ENCODE results near the gene ATP11A. TPM values are rescaled to one million over a fixed set of nuclear protein-coding genes. Genes with fewer than 3 reads are reported as not detected.

The ATP11A gene
- total and polyA plus RNA-seq, 2 experiments from 2014 or later = 4.9 to 5.0 TPM

GRCh38 chr13:112716841-112717520 lies 27.1 kb downstream of the ATP11A start:
- DNase-seq = no peak
- no peaks in the 10 kb centered on the region for H3K36me3 ChIP-seq (ENCODE audit: low read depth)
- no peaks in the 10 kb centered on the region for H3F3A ChIP-seq (ENCODE audit: insufficient read depth)
- in situ Hi-C loops (cut with MboI) = no loop called here
- TF ChIP-seq EZH2 (IDR thresholded peaks at IDR 0.05; ENCODE audit: insufficient read depth, poor library complexity, severe bottlenecking) (no peak), EZH2phosphoT487 (IDR thresholded peaks at IDR 0.05; ENCODE audit: insufficient read depth, low read depth) (no peak)
- H3K9me3 ChIP-seq (ENCODE audit: low read depth) = no peaks in the 10 kb centered on the region
- H3K27me3 ChIP-seq (replicated peaks; ENCODE audit: insufficient read depth) = no peaks in the 10 kb centered on the region
- H3K4me3 ChIP-seq = no peak overlapping the region
- H3K9ac ChIP-seq = no peak overlapping the region
- no peak overlapping the region for H3K27ac ChIP-seq
- H2AFZ ChIP-seq = no peak overlapping the region
- no peaks in the 10 kb centered on the region for H4K20me1 ChIP-seq (ENCODE audit: insufficient read depth)
- H3K9me2 ChIP-seq (ENCODE audit: insufficient read depth) = no peaks in the 10 kb centered on the region
- H3K79me2 ChIP-seq (ENCODE audit: insufficient read depth) = no peaks in the 10 kb centered on the region
- H3K4me2 ChIP-seq (ENCODE audit: unreplicated experiment) = no peak overlapping the region
- peaks cover 4% of the 10 kb centered on the region; the same call in 1 of the 2 replicates for H3K4me1 ChIP-seq (ENCODE audit: insufficient read depth)
- 88% methylated on average over 14 of the region's 14 CpGs for whole genome bisulfite sequencing, 2 experiments (ENCODE audit: low coverage in 1 of 2, low lambda C conversion rate in 2 of 2, missing lambda C conversion rate in 2 of 2)

GRCh38 chr13:112718318-112718717 lies 28.5 kb downstream of the ATP11A start:
- in situ Hi-C loops (cut with MboI) = no loop called here
- peaks cover 5% of the 10 kb centered on the region; the same call in 1 of the 2 replicates for H3K4me1 ChIP-seq (ENCODE audit: insufficient read depth)

GRCh38 chr13:112719016-112719415 lies 29.2 kb downstream of the ATP11A start:
- Histone ChIP-seq H3K27ac (no peak overlapping the region), H3K36me3 (ENCODE audit: low read depth) (no peaks in the 10 kb centered on the region), H3K9me3 (ENCODE audit: low read depth) (no peaks in the 10 kb centered on the region), H3K4me3 (no peak overlapping the region), H3K9ac (no peak overlapping the region), H2AFZ (no peak overlapping the region), H4K20me1 (ENCODE audit: insufficient read depth) (no peaks in the 10 kb centered on the region), H3K4me2 (ENCODE audit: unreplicated experiment) (no peak overlapping the region), H3K9me2 (ENCODE audit: insufficient read depth) (no peaks in the 10 kb centered on the region), H3K79me2 (ENCODE audit: insufficient read depth) (no peaks in the 10 kb centered on the region), H3K4me1 (ENCODE audit: insufficient read depth) (peaks cover 5% of the 10 kb centered on the region; the same call in 1 of the 2 replicates), H3K27me3 (replicated peaks; ENCODE audit: insufficient read depth) (no peaks in the 10 kb centered on the region), H3F3A (ENCODE audit: insufficient read depth) (no peaks in the 10 kb centered on the region)
- in situ Hi-C loops (cut with MboI) = no loop called here
- 88 to 89% methylated on average over 11 of the region's 11 CpGs for WGBS, 2 experiments (ENCODE audit: low coverage in 1 of 2, low lambda C conversion rate in 2 of 2, missing lambda C conversion rate in 2 of 2)
- no peak for DNase-seq
- TF ChIP-seq EZH2 (IDR thresholded peaks at IDR 0.05; ENCODE audit: insufficient read depth, poor library complexity, severe bottlenecking) = no peak
- no peak for TF ChIP-seq EZH2phosphoT487 (IDR thresholded peaks at IDR 0.05; ENCODE audit: insufficient read depth, low read depth)

More at GRCh38 chr13:112718318-112718717, 28.5 kb downstream of the ATP11A start:
- no peaks in the 10 kb centered on the region for H3K9me2 ChIP-seq (ENCODE audit: insufficient read depth)
- no peaks in the 10 kb centered on the region for H3K9me3 ChIP-seq (ENCODE audit: low read depth)
- no peaks in the 10 kb centered on the region for H3K27me3 ChIP-seq (replicated peaks; ENCODE audit: insufficient read depth)
- H3K27ac ChIP-seq = no peak overlapping the region
- no peaks in the 10 kb centered on the region for H3K79me2 ChIP-seq (ENCODE audit: insufficient read depth)
- no peak for DNase-seq
- H3K4me2 ChIP-seq (ENCODE audit: unreplicated experiment) = no peak overlapping the region
- H3F3A ChIP-seq (ENCODE audit: insufficient read depth) = no peaks in the 10 kb centered on the region
- WGBS, 2 experiments (ENCODE audit: low coverage in 1 of 2, low lambda C conversion rate in 2 of 2, missing lambda C conversion rate in 2 of 2) = 76 to 82% methylated on average over 9 of the region's 9 CpGs
- H2AFZ ChIP-seq = no peak overlapping the region
- no peaks in the 10 kb centered on the region for H4K20me1 ChIP-seq (ENCODE audit: insufficient read depth)
- no peak for TF ChIP-seq EZH2 (IDR thresholded peaks at IDR 0.05; ENCODE audit: insufficient read depth, poor library complexity, severe bottlenecking)
- no peak overlapping the region for H3K9ac ChIP-seq
- no peaks in the 10 kb centered on the region for H3K36me3 ChIP-seq (ENCODE audit: low read depth)
- H3K4me3 ChIP-seq = no peak overlapping the region

- Histone ChIP-seq H3K79me2 (ENCODE audit: insufficient read depth) (no peaks in the 10 kb centered on the region), H3K27ac (no peak overlapping the region), H3K4me1 (ENCODE audit: insufficient read depth) (peaks cover 5% of the 10 kb centered on the region; the same call in 1 of the 2 replicates), H3K36me3 (ENCODE audit: low read depth) (no peaks in the 10 kb centered on the region), H3K4me3 (no peak overlapping the region), H3K4me2 (ENCODE audit: unreplicated experiment) (no peak overlapping the region), H3K9me2 (ENCODE audit: insufficient read depth) (no peaks in the 10 kb centered on the region), H3K9ac (no peak overlapping the region), H3K27me3 (replicated peaks; ENCODE audit: insufficient read depth) (no peaks in the 10 kb centered on the region), H4K20me1 (ENCODE audit: insufficient read depth) (no peaks in the 10 kb centered on the region), H2AFZ (no peak overlapping the region), H3F3A (ENCODE audit: insufficient read depth) (no peaks in the 10 kb centered on the region), H3K9me3 (ENCODE audit: low read depth) (no peaks in the 10 kb centered on the region)
- TF ChIP-seq EZH2 (IDR thresholded peaks at IDR 0.05; ENCODE audit: insufficient read depth, poor library complexity, severe bottlenecking) = no peak
- TF ChIP-seq EZH2phosphoT487 (IDR thresholded peaks at IDR 0.05; ENCODE audit: insufficient read depth, low read depth) = no peak
- 82 to 83% methylated on average over 2 of the region's 2 CpGs for WGBS, 2 experiments (ENCODE audit: low coverage in 1 of 2, low lambda C conversion rate in 2 of 2, missing lambda C conversion rate in 2 of 2)
- in situ Hi-C loops (cut with MboI) = no loop called here
- no peak for DNase-seq
Measured at GRCh38 chr13:112719556-112719955, 29.7 kb downstream of the ATP11A start.
